HepG2 (cell line): ENCODE data around the gene SUCLG2.

Experiments
- BHLHE40 ChIP-seq: IDR thresholded peaks from 2 replicates; pipeline ENCODE4 v1.6.1; 2011; ENCODE audit warnings: low read length, improper control_type of control experiment
- CTCF ChIP-seq: sonication (generic); formaldehyde crosslinking; IDR thresholded peaks from 2 replicates; pipeline ENCODE4 v1.5.0; 2020; ENCODE audit warnings: mild to moderate bottlenecking, missing genetic modification reagents, moderate library complexity
- GATAD1 ChIP-seq: IDR thresholded peaks from 2 replicates; pipeline ENCODE4 v1.6.1; 2016; ENCODE audit warnings: missing genetic modification reagents, missing compliant biosample characterization
- SCMH1 ChIP-seq: sonication (generic); formaldehyde crosslinking; IDR thresholded peaks from 2 replicates; pipeline ENCODE4 v1.9.0; 2021; ENCODE audit warnings: missing genetic modification reagents, mild to moderate bottlenecking, borderline replicate concordance
- SP4 ChIP-seq: sonication (generic); formaldehyde crosslinking; IDR thresholded peaks from 2 replicates; pipeline ENCODE4 v1.8.1; 2023; ENCODE audit warnings: mild to moderate bottlenecking, missing genetic modification reagents
- ZNF326 ChIP-seq: sonication (generic); formaldehyde crosslinking; IDR thresholded peaks from 2 replicates; pipeline ENCODE4 v1.4.0; 2020; ENCODE audit warnings: missing genetic modification reagents, borderline replicate concordance
- ZNF83 ChIP-seq: sonication (generic); formaldehyde crosslinking; IDR thresholded peaks from 2 replicates; pipeline ENCODE4 v1.4.0; 2020; ENCODE audit warnings: missing genetic modification reagents, mild to moderate bottlenecking, borderline replicate concordance

- no peak for TF ChIP-seq ZNF326 (CRISPR knock-in tag)
- TF ChIP-seq SCMH1 (CRISPR knock-in tag): no peak
- TF ChIP-seq CTCF (CRISPR knock-in tag): no peak
- no peak for TF ChIP-seq SP4 (CRISPR knock-in tag)
- no peak for TF ChIP-seq BHLHE40
- TF ChIP-seq GATAD1 (CRISPR knock-in tag): no peak
- no peak for TF ChIP-seq ZNF83
These were observed 278.4 kb downstream of the SUCLG2 start for GRCh38 chr3:67375976-67376375.
